Adipocyte (in vitro differentiated cells): ENCODE data around the gene ZMYM1.
"Not testable (repeated sequence)": the region's sequence is repeated elsewhere in the genome, so short reads cannot be mapped to it uniquely, and the experiment has no call there.

Experiments used
- DNase-seq: peaks from one replicate; pipeline ENCODE4 v3.0.0-alpha.2; 2015; ENCODE audit warnings: low read depth
- H3K27me3 ChIP-seq: replicated peaks from 2 replicates; pipeline ENCODE4 v1.7.0; 2013; ENCODE audit warnings: mild to moderate bottlenecking, low read length, moderate library complexity; ENCODE audit not compliant: control insufficient read depth, insufficient read depth
- H3K36me3 ChIP-seq: 2 replicates; pipeline ENCODE4 v1.7.0; 2013; ENCODE audit warnings: low read length, mild to moderate bottlenecking, moderate library complexity; ENCODE audit not compliant: control insufficient read depth, insufficient read depth, severe bottlenecking
- H3K4me1 ChIP-seq: 2 replicates; pipeline ENCODE4 v1.7.0; 2013; ENCODE audit warnings: mild to moderate bottlenecking, low read length, moderate library complexity; ENCODE audit not compliant: control insufficient read depth, insufficient read depth
- H3K4me3 ChIP-seq: 2 replicates; pipeline ENCODE4 v1.7.0; 2013; ENCODE audit warnings: mild to moderate bottlenecking, low read length, moderate library complexity
- H3K9ac ChIP-seq: 2 replicates; pipeline ENCODE4 v1.7.0; 2013; ENCODE audit warnings: mild to moderate bottlenecking, low read length, moderate library complexity
- H3K9me3 ChIP-seq: 2 replicates; pipeline ENCODE4 v1.7.0; 2013; ENCODE audit warnings: mild to moderate bottlenecking, low read length, moderate library complexity; ENCODE audit not compliant: control insufficient read depth

ZMYM1 gene

DNA sequence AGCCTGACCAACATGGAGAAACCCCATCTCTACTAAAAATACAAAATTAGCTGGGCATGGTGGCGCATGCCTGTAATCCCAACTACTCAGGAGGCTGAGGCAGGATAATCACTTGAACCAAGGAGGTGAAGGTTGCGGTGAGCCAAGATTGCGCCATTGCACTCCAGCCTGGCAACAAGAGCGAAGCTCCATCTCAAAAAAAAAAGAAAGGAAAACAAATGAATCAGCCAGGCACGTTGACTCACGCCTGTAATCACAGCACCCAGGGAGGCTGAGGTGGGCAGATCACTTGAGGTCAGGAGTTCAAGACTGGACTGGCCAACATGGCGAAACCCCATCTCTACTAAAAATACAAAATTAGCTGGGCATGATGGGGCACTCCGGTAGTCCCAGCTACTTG is 2.8 kb upstream of the ZMYM1 start:
- not testable (repeated sequence) for H3K9ac ChIP-seq, H3K36me3 ChIP-seq, H3K4me3 ChIP-seq, H3K27me3 ChIP-seq, H3K9me3 ChIP-seq, DNase-seq
- H3K4me1 ChIP-seq, result peaks cover 11% of the 10 kb centered on the region

DNA sequence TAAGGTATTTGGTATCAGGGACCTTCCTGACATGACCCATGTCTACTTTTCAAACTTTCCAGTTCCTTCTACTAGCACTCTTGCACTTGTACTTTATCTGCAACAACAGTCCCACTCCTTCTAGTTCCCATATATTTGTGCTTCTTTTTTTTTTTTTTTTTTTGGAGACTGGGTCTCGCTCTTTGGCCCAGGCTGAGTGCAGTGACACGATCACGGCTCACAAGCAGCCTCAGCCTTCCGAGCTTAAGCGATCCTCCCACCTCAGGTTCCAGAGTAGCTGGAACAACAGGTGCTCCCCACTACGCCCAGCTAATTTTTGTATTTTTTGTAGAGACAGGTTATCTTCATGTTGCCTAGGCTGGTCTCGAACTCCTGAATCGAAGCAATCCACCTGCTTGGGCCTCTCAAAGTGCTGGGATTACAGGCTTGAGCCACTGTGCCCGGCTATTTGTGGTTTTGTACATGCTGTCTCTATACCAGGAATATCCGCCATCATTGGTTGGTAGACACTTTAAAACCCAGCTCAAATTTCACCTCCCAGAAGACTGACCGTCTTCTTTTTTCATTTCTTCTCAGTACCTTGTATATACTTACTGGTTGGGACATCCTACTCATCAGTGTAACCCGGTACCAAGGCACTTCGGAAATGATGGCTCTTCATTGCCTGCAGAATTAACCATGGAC is 1.1 kb downstream of the ZMYM1 start:
- peak overlapping the region; percentile 97 for H3K9ac ChIP-seq
- no peaks in the 10 kb centered on the region for H3K36me3 ChIP-seq
- no peaks in the 10 kb centered on the region for H3K27me3 ChIP-seq
- no peak for DNase-seq
- H3K9me3 ChIP-seq, result no peaks in the 10 kb centered on the region
- H3K4me3 ChIP-seq, result peak overlapping the region; percentile 98
- H3K4me1 ChIP-seq, result peaks cover 12% of the 10 kb centered on the region

DNA sequence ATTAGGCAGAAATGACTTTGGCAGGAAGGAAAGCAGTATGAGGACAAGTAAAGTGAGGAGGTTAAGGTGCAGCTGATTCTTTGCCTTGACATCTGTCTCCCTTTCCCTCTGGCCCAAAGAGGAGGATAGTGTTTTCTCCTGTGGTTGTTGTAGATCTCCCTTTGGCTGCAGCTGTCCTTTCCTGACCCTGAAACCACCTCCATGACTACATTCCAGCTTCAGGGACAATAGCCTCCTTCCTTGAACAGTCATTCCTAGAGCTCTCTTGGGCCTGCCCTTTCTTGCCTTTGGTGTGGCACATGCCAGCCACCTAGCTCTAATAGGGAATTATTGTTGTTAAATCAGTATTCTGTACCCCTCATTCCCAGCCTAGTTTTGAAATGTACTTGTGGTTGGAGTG is 6.2 kb downstream of the ZMYM1 start:
- no peak for DNase-seq
- Histone ChIP-seq H3K9me3 (no peaks in the 10 kb centered on the region), H3K9ac (no peak overlapping the region), H3K36me3 (no peaks in the 10 kb centered on the region), H3K4me3 (no peak overlapping the region), H3K27me3 (no peaks in the 10 kb centered on the region), H3K4me1 (peaks cover 5% of the 10 kb centered on the region)

DNA sequence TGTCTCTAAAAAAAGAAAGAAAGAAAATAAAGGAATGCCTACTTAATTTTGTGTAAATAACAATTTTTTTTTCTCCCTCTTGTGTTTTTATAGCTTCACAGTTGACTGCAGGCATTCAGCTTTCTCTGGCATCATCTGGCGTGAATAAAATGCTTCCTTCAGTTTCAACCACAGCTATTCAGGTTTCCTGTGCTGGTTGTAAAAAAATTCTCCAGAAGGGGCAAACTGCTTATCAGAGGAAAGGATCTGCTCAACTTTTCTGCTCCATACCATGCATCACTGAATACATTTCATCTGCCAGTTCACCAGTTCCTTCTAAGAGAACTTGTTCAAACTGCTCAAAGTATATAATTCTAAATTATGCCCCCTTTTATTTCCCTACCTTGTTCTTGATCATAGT is 18.0 kb downstream of the ZMYM1 start:
- H3K9me3 ChIP-seq, result no peaks in the 10 kb centered on the region
- DNase-seq, result peak; percentile 82
- H3K4me3 ChIP-seq, result no peak overlapping the region
- no peaks in the 10 kb centered on the region for H3K27me3 ChIP-seq
- no peaks in the 10 kb centered on the region for H3K4me1 ChIP-seq
- no peak overlapping the region for H3K9ac ChIP-seq
- peaks cover 76% of the 10 kb centered on the region for H3K36me3 ChIP-seq

DNA sequence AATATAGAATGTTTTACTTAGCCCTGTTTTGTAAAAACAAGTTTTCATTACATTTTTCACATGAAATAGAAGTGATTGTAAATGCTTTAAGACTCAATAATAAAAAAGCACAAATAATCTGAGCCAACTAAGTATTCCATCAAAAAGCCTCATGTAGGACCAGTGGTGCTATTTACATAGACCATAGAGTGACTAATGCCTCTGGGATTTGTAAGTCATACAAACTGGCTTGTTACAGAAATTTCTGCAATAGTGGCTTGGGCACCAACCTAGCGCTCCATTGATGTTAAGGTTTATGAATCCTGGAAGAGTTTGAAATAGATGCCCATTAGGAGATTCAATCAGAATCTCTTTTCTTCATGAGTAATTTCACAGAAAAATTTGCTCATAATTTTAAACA is 31.9 kb downstream of the ZMYM1 start:
- H3K36me3 ChIP-seq, result peaks cover 14% of the 10 kb centered on the region
- no peaks in the 10 kb centered on the region for H3K27me3 ChIP-seq

DNA sequence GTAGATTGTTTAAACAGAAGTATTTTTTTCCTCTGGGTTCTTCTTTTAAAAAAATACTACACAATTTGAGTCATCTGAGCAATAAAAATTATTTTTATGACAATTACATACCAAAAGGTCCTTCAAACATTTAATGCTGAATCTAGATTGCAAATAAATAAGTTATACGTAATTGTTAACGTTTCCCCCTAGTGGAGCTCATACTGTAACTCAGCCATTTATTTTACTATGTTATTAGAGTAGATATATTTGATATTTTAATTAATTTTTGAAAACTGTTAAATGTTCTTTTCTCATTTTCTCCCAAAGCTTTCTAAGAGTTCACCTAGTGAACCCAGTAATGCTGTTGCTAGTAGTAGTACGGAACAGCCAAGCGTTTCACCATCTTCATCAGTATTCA is 33.5 kb downstream of the ZMYM1 start:
- H3K27me3 ChIP-seq, result no peaks in the 10 kb centered on the region
- no peak overlapping the region for H3K9ac ChIP-seq
- peaks cover 9% of the 10 kb centered on the region for H3K4me1 ChIP-seq
- DNase-seq, result peak; percentile 29
- no peak overlapping the region for H3K4me3 ChIP-seq
- H3K9me3 ChIP-seq, result no peaks in the 10 kb centered on the region
- H3K36me3 ChIP-seq, result peaks cover 14% of the 10 kb centered on the region

More for the DNA sequence above, 31.9 kb downstream of the ZMYM1 start:
- H3K9ac ChIP-seq, result no peak overlapping the region
- peaks cover 9% of the 10 kb centered on the region for H3K4me1 ChIP-seq
- no peak overlapping the region for H3K4me3 ChIP-seq
- no peaks in the 10 kb centered on the region for H3K9me3 ChIP-seq
- peak; percentile 58 for DNase-seq

DNA sequence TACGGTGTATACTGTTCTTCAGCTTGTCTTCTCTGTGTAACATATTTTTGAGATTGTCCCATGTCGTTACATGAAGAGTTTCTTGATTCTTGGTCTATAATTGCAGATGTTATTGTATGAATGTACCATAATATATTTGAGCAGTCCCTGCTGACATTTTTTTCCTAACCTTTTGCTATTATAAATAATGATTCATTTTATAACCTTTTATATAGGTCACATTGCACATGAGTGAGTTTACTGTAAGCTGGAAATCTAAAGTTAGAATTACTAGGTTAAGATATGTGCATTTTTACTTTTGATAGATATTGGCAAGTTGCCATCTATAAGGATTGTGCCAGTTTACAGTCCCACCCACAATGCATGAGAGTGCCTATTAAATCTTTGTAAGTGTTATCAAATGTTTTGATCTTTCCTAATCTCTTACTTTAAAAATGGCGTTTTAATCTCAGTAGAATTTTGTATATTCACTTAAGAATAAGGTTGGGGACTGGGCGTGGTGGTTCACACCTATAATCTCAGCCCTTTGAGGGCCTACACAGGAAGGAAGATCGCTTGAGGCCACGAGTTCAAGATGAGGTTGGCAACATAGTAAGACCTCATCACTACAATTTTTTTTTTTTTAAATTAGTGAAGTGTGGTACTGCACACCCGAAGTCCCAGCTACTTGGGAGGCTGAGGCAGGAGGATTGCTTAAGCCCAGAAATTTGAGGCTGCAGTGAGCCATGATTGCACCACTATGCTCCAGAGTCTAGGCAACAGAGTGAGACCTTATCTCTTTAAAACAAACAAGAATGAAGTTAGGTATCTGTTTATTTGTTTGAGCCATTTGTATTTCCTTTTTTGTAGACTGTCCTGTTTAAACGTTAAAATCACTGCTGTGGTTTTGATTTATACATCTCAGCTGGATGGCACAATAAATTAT is 36.5 kb downstream of the ZMYM1 start:
- H3K27me3 ChIP-seq, result no peaks in the 10 kb centered on the region
- no peak overlapping the region for H3K9ac ChIP-seq
- DNase-seq, result peak; percentile 21
- no peaks in the 10 kb centered on the region for H3K9me3 ChIP-seq
- no peak overlapping the region for H3K4me3 ChIP-seq
- H3K4me1 ChIP-seq, result peaks cover 9% of the 10 kb centered on the region
- peaks cover 14% of the 10 kb centered on the region for H3K36me3 ChIP-seq

DNA sequence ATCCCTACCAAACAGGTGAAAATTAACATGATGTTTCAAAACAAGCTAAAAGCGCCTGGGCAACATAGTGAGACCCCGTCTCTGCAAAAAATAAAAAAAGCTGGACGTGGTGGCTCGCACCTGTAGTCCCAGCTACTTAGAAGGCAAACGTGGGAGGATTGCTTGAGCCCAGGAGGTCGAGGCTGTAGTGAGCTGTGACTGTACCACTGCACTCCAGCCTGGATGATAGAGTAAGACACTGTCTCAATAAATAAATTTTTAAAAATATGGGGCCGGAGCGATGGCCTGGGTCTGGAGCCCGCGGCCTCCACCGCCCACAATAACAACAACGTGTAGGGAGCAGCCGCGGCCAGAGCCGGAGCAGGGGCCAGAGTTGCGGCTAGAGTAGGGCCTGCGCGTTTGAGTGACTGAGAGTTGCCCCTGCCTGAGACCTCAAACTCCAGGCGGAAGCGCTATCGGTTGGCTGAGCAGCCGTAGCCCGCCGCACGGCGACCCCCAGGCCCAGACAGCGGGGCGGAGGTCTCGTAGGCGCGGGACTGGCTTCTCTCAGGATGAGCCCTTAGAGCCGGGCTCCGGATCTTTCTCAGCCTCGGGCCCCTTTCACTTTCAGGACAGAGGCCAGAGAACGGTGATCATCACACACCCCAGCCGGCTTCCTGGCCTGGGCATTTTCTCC is 41.4 kb downstream of the ZMYM1 start:
- Histone ChIP-seq H3K9me3 (no peaks in the 10 kb centered on the region), H3K9ac (peak overlapping the region; percentile 76), H3K36me3 (no peaks in the 10 kb centered on the region), H3K4me3 (peak overlapping the region; percentile 79), H3K4me1 (no peaks in the 10 kb centered on the region), H3K27me3 (no peaks in the 10 kb centered on the region)
- DNase-seq, result peak; percentile 2

DNA sequence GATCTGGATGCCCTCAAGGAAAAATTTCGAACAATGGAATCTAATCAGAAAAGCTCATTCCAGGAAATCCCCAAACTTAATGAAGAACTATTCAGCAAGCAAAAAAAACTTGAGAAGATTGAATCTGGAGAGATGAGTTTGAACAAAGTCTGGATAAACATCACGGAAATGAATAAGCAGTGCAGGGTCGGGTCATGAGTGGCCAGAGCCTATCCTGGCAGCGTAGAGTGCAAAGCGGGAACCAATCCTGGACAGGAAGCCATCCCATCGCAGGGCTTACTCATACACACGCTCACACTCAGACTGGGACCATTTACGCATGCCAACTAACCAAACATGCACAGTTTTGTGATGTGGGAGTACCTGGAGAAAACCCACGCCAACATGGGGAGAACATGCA is 43.1 kb downstream of the ZMYM1 start:
- H3K4me3 ChIP-seq, result no peak overlapping the region
- no peak for DNase-seq
- H3K36me3 ChIP-seq, result no peaks in the 10 kb centered on the region
- H3K9ac ChIP-seq, result no peak overlapping the region
- peaks cover 10% of the 10 kb centered on the region for H3K9me3 ChIP-seq
- H3K27me3 ChIP-seq, result no peaks in the 10 kb centered on the region
- H3K4me1 ChIP-seq, result no peaks in the 10 kb centered on the region

DNA sequence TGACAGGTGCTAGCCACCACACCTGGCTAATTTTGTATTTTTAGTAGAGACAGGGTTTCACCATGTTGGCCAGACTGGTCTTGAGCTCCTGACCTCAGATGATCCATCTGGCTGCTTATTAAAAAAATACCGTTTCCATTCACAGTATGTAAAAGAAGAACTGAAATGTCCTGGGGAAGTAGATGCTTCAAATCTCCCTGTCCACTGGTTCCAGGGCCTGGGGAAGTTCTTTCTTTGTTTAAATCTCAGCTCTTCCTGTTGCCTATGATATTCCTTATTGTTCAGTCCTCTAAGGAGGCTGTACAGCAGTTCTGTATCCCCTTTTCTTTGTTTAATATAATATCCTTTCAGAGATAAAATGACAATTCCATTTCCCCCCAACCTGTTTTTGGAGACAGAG is 47.4 kb downstream of the ZMYM1 start:
- no peak for DNase-seq
- no peaks in the 10 kb centered on the region for H3K4me1 ChIP-seq

DNA sequence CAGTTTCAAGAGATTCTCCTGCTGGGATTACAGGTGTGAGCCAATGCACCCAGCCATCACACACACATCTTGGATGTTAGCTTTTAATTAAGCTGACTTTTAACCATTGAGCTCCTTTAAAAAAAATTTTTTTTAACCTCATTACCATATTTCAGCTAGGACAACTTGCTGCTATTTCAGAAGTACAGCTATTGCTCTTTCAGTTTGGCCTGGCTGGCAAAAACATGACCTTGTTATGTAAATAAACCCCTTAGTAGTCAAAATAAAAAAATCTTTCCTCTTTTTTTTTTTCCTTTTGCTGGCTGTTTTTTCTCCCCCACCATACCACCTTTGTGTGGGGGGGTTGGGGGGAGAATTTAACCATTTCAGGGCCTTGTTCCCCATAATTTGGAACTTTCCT is 49.9 kb downstream of the ZMYM1 start:
- H3K4me1 ChIP-seq, result no peaks in the 10 kb centered on the region
- no peak for DNase-seq
- no peak overlapping the region for H3K9ac ChIP-seq
- peaks cover 33% of the 10 kb centered on the region for H3K9me3 ChIP-seq
- no peak overlapping the region for H3K4me3 ChIP-seq
- H3K36me3 ChIP-seq, result no peaks in the 10 kb centered on the region
- no peaks in the 10 kb centered on the region for H3K27me3 ChIP-seq

More for the DNA sequence above, 47.4 kb downstream of the ZMYM1 start:
- H3K9ac ChIP-seq, result no peak overlapping the region
- H3K27me3 ChIP-seq, result no peaks in the 10 kb centered on the region
- H3K9me3 ChIP-seq, result peaks cover 33% of the 10 kb centered on the region
- H3K4me3 ChIP-seq, result no peak overlapping the region
- no peaks in the 10 kb centered on the region for H3K36me3 ChIP-seq
